Choroid plexus epithelial cell (primary cell): ENCODE measurements around the gene UCKL1.

Experiments
- DNase-seq: peaks from one replicate; pipeline ENCODE4 v3.0.0-alpha.2; 2010; ENCODE audit warnings: low read depth
- H3K4me3 ChIP-seq: 2 replicates; pipeline ENCODE4 v1.5.1; 2011; ENCODE audit warnings: low read depth, mild to moderate bottlenecking, control low read depth, low read length, moderate library complexity
- CTCF ChIP-seq: conservative IDR thresholded peaks from 2 replicates; pipeline ENCODE4 v1.5.1; 2011; ENCODE audit warnings: low read depth, mild to moderate bottlenecking, control low read depth, inconsistent platforms, low read length, moderate library complexity

The UCKL1 gene

GRCh38 chr20:63951398-63952209 is 4.6 kb downstream of the UCKL1 start:
- no peak for DNase-seq
- TF ChIP-seq CTCF, result no peak
- no peak overlapping the region for H3K4me3 ChIP-seq

- no peak for TF ChIP-seq CTCF
- no peak overlapping the region for H3K4me3 ChIP-seq
- DNase-seq, result no peak
These were observed 5.4 kb downstream of the UCKL1 start for GRCh38 chr20:63950701-63951397.

- no peak for DNase-seq
- no peak for TF ChIP-seq CTCF
- no peak overlapping the region for H3K4me3 ChIP-seq
These were observed 8.4 kb downstream of the UCKL1 start for GRCh38 chr20:63947638-63948456.

GRCh38 chr20:63946986-63947637 is 9.1 kb downstream of the UCKL1 start:
- no peak for TF ChIP-seq CTCF
- no peak overlapping the region for H3K4me3 ChIP-seq
- no peak for DNase-seq

GRCh38 chr20:63945921-63946920 is 10.0 kb downstream of the UCKL1 start:
- no peak for DNase-seq
- no peak overlapping the region for H3K4me3 ChIP-seq
- TF ChIP-seq CTCF, result no peak
